ENCODE measurements around the gene UTS2. TPM values are rescaled to one million over a fixed set of nuclear protein-coding genes. Genes with fewer than 3 reads are reported as not detected.

Gene UTS2
- polyA plus RNA-seq, 3 donors, result 0.11 TPM; not detected in 2

GRCh38 chr1:7884757-7885156, 31.9 kb upstream of the UTS2 start:
- H3K79me2 ChIP-seq (ENCODE audit: insufficient read depth, low read length), result no peaks in the 10 kb centered on the region
- no peak overlapping the region for H3K4me2 ChIP-seq (replicated peaks; ENCODE audit: extremely low read depth, low read length, poor library complexity, severe bottlenecking)
- H3K4me3 ChIP-seq (replicated peaks in 1 of 3; ENCODE audit: low read depth in 2 of 3, low read length in 3 of 3), result no peak overlapping the region
- H3K27me3 ChIP-seq (ENCODE audit: control insufficient read depth in 2 of 2, insufficient read depth in 2 of 2, low read length in 2 of 2), result peaks cover 0 to 5% of the 10 kb centered on the region in 2 donors
- H3K27ac ChIP-seq (ENCODE audit: low read depth in 1 of 2, low read length in 2 of 2), result no peak overlapping the region
- Mint-ChIP-seq H3K4me1 (peaks cover 16% of the 10 kb centered on the region), H3K9me3 (peaks cover 0 to 8% (median 4%) of the 10 kb centered on the region in 7 donors), H3K27ac (peak overlapping the region in 1 of 7 donors; percentile 13), H3K27me3 (ENCODE audit: low read depth in 3 of 3) (peaks cover 2 to 11% (median 7%) of the 10 kb centered on the region in 3 donors), H3K36me3 (no peaks in the 10 kb centered on the region), H3K4me3 (no peak overlapping the region)
- TF ChIP-seq CTCF (IDR thresholded peaks at IDR 0.05), result no peak
- H4K20me1 ChIP-seq (ENCODE audit: insufficient read depth, low read length), result no peaks in the 10 kb centered on the region
- no peak overlapping the region for H2AFZ ChIP-seq (ENCODE audit: insufficient read depth, low read depth, low read length, poor library complexity, severe bottlenecking)
- H3K9me3 ChIP-seq (replicated peaks in 1 of 2; ENCODE audit: control insufficient read depth in 1 of 2, insufficient read depth in 1 of 2, low read length in 2 of 2), result peaks cover 0 to 4% of the 10 kb centered on the region in 2 donors
- H3K9ac ChIP-seq (ENCODE audit: insufficient read depth, low read length, poor library complexity, severe bottlenecking), result no peak overlapping the region
- intact Hi-C loops (cut with micrococcal nuclease), result no loop called here
- 91% methylated on average over 1 of the region's 1 CpG for WGBS (ENCODE audit: insufficient coverage)
- no peaks in the 10 kb centered on the region for H3K36me3 ChIP-seq (replicated peaks in 1 of 2; ENCODE audit: control insufficient read depth in 1 of 2, insufficient read depth in 2 of 2, low read length in 2 of 2)
- peaks cover 12% of the 10 kb centered on the region in 2 donors for H3K4me1 ChIP-seq (ENCODE audit: control insufficient read depth in 1 of 2, insufficient read depth in 2 of 2, low read length in 2 of 2)
- DNase-seq, result no peak

GRCh38 chr1:7879228-7879627, 26.4 kb upstream of the UTS2 start:
- intact Hi-C loops (cut with micrococcal nuclease), result no loop called here
- H3K36me3 Mint-ChIP-seq, result no peaks in the 10 kb centered on the region
- no peaks in the 10 kb centered on the region for H3K79me2 ChIP-seq (ENCODE audit: insufficient read depth, low read length)
- no peaks in the 10 kb centered on the region for H4K20me1 ChIP-seq (ENCODE audit: insufficient read depth, low read length)
- H3K27ac ChIP-seq (ENCODE audit: low read depth in 1 of 2, low read length in 2 of 2), result no peak overlapping the region
- H3K4me1 Mint-ChIP-seq, result no peaks in the 10 kb centered on the region
- no peaks in the 10 kb centered on the region for H3K27me3 ChIP-seq (ENCODE audit: control insufficient read depth in 2 of 2, insufficient read depth in 2 of 2, low read length in 2 of 2)
- H3K9ac ChIP-seq (ENCODE audit: insufficient read depth, low read length, poor library complexity, severe bottlenecking), result no peak overlapping the region
- peaks cover 0 to 4% (median 1%) of the 10 kb centered on the region in 3 donors for H3K27me3 Mint-ChIP-seq (ENCODE audit: low read depth in 3 of 3)
- WGBS (ENCODE audit: insufficient coverage), result 100% methylated on average over 1 of the region's 3 CpGs
- H3K4me2 ChIP-seq (replicated peaks; ENCODE audit: extremely low read depth, low read length, poor library complexity, severe bottlenecking), result no peak overlapping the region
- H3K36me3 ChIP-seq (replicated peaks in 1 of 2; ENCODE audit: control insufficient read depth in 1 of 2, insufficient read depth in 2 of 2, low read length in 2 of 2), result no peaks in the 10 kb centered on the region
- H2AFZ ChIP-seq (ENCODE audit: insufficient read depth, low read depth, low read length, poor library complexity, severe bottlenecking), result no peak overlapping the region
- peaks cover 0 to 18% of the 10 kb centered on the region in 2 donors for H3K9me3 ChIP-seq (replicated peaks in 1 of 2; ENCODE audit: control insufficient read depth in 1 of 2, insufficient read depth in 1 of 2, low read length in 2 of 2)
- no peak overlapping the region for H3K27ac Mint-ChIP-seq
- H3K4me1 ChIP-seq (ENCODE audit: control insufficient read depth in 1 of 2, insufficient read depth in 2 of 2, low read length in 2 of 2), result no peaks in the 10 kb centered on the region
- H3K9me3 Mint-ChIP-seq, result peaks cover 14 to 41% (median 30%) of the 10 kb centered on the region in 7 donors
- TF ChIP-seq CTCF (IDR thresholded peaks at IDR 0.05), result no peak
- H3K4me3 ChIP-seq (replicated peaks in 1 of 3; ENCODE audit: low read depth in 2 of 3, low read length in 3 of 3), result no peak overlapping the region
- no peak overlapping the region for H3K4me3 Mint-ChIP-seq
- DNase-seq, result no peak
